WERI-Rb-1 (cell line): ENCODE measurements around the gene DHRSX.

Source experiments
- DNase-seq: peaks from one replicate; pipeline ENCODE4 v3.0.0-alpha.2; 2020
- H3K27ac ChIP-seq: fragments of 250-450 bp; sonication (Bioruptor Pico); 2 replicates; pipeline ENCODE4 v1.5.1; 2020; ENCODE audit warnings: mild to moderate bottlenecking, moderate library complexity
- H3K27me3 ChIP-seq: fragments of 250-450 bp; sonication (Bioruptor Pico); 2 replicates; pipeline ENCODE4 v1.5.1; 2021; ENCODE audit warnings: mild to moderate bottlenecking, low read depth, moderate library complexity; ENCODE audit not compliant: insufficient read depth, severe bottlenecking
- H3K36me3 ChIP-seq: fragments of 250-450 bp; sonication (Bioruptor Pico); 2 replicates; pipeline ENCODE4 v1.5.1; 2020; ENCODE audit warnings: mild to moderate bottlenecking, moderate library complexity
- H3K4me3 ChIP-seq: 2 replicates; pipeline ENCODE4 v1.5.1; 2011; ENCODE audit warnings: low read depth, mild to moderate bottlenecking, control low read depth, low read length
- H3K9me3 ChIP-seq: fragments of 250-450 bp; sonication (Bioruptor Pico); 2 replicates; pipeline ENCODE4 v1.5.1; 2021; ENCODE audit warnings: mild to moderate bottlenecking, moderate library complexity; ENCODE audit not compliant: severe bottlenecking
- CTCF ChIP-seq: IDR thresholded peaks from 2 replicates; pipeline ENCODE4 v1.5.1; 2011; ENCODE audit warnings: low read depth, mild to moderate bottlenecking, control low read depth, inconsistent platforms, low read length

Gene DHRSX

GRCh38 chrX:2516623-2517022 lies 15.8 kb upstream of the DHRSX start:
- H3K36me3 ChIP-seq = no peaks in the 10 kb centered on the region
- no peaks in the 10 kb centered on the region for H3K9me3 ChIP-seq
- TF ChIP-seq CTCF = no peak
- DNase-seq = no peak
- H3K27ac ChIP-seq = no peak overlapping the region
- no peak overlapping the region for H3K4me3 ChIP-seq
- no peaks in the 10 kb centered on the region for H3K27me3 ChIP-seq

GRCh38 chrX:2514131-2514530 lies 13.4 kb upstream of the DHRSX start:
- no peaks in the 10 kb centered on the region for H3K9me3 ChIP-seq
- no peaks in the 10 kb centered on the region for H3K27me3 ChIP-seq
- no peaks in the 10 kb centered on the region for H3K36me3 ChIP-seq
- no peak for TF ChIP-seq CTCF
- no peak overlapping the region for H3K4me3 ChIP-seq
- no peak overlapping the region for H3K27ac ChIP-seq
- DNase-seq = no peak

- H3K4me3 ChIP-seq = no peak overlapping the region
- no peaks in the 10 kb centered on the region for H3K36me3 ChIP-seq
- no peak for DNase-seq
- H3K9me3 ChIP-seq = no peaks in the 10 kb centered on the region
- no peaks in the 10 kb centered on the region for H3K27me3 ChIP-seq
- no peak overlapping the region for H3K27ac ChIP-seq
- TF ChIP-seq CTCF = no peak
These were observed 12.4 kb upstream of the DHRSX start for GRCh38 chrX:2513121-2513664.

GRCh38 chrX:2512501-2512900 lies 11.7 kb upstream of the DHRSX start:
- TF ChIP-seq CTCF = no peak
- Histone ChIP-seq H3K4me3 (no peak overlapping the region), H3K9me3 (no peaks in the 10 kb centered on the region), H3K36me3 (no peaks in the 10 kb centered on the region), H3K27ac (no peak overlapping the region), H3K27me3 (no peaks in the 10 kb centered on the region)
- no peak for DNase-seq

GRCh38 chrX:2511326-2511725 lies 10.6 kb upstream of the DHRSX start:
- no peak overlapping the region for H3K27ac ChIP-seq
- DNase-seq = no peak
- no peaks in the 10 kb centered on the region for H3K27me3 ChIP-seq
- H3K4me3 ChIP-seq = no peak overlapping the region
- no peak for TF ChIP-seq CTCF
- H3K36me3 ChIP-seq = no peaks in the 10 kb centered on the region
- no peaks in the 10 kb centered on the region for H3K9me3 ChIP-seq

- no peaks in the 10 kb centered on the region for H3K9me3 ChIP-seq
- TF ChIP-seq CTCF = no peak
- no peak overlapping the region for H3K27ac ChIP-seq
- H3K4me3 ChIP-seq = no peak overlapping the region
- H3K36me3 ChIP-seq = no peaks in the 10 kb centered on the region
- DNase-seq = no peak
- no peaks in the 10 kb centered on the region for H3K27me3 ChIP-seq
These were observed 8.0 kb upstream of the DHRSX start for GRCh38 chrX:2508648-2509335.
